CD14-positive monocyte (primary cell): ENCODE data around the gene LEMD3. TPM values are rescaled to one million over a fixed set of nuclear protein-coding genes. Genes with fewer than 3 reads are reported as not detected.

ENCODE experiments used
- DNase-seq, 3 donors: peaks; one replicate each; pipeline ENCODE4 v3.0.0-alpha.2; 2011 to 2022
- H2AFZ ChIP-seq: 2 replicates; pipeline ENCODE4 v1.6.0; 2012; ENCODE audit warnings: mild to moderate bottlenecking, low read depth, low read length, inconsistent platforms; ENCODE audit not compliant: insufficient read depth, poor library complexity, severe bottlenecking
- H3K27ac ChIP-seq, 2 donors: 1 replicate in 1 of 2; 2 replicates in 1 of 2; pipeline ENCODE4 v1.5.1; 2012 to 2013; ENCODE audit warnings: low read length in 2 of 2, control low read depth in 1 of 2, inconsistent platforms in 1 of 2, low read depth in 1 of 2, mild to moderate bottlenecking in 1 of 2
- H3K27me3 ChIP-seq, 2 donors: one replicate each; pipeline versions ENCODE4 v1.6.0 to v1.6.1; 2011 to 2013; ENCODE audit warnings: low read length in 2 of 2; ENCODE audit not compliant: control insufficient read depth in 2 of 2, insufficient read depth in 2 of 2
- H3K36me3 ChIP-seq, 2 donors: replicated peaks in 1 of 2; 1 replicate in 1 of 2; 2 replicates in 1 of 2; pipeline versions ENCODE4 v1.5.1 to v1.6.1; 2012 to 2013; ENCODE audit warnings: low read length in 2 of 2, control low read depth in 1 of 2, inconsistent platforms in 1 of 2, mild to moderate bottlenecking in 1 of 2; ENCODE audit not compliant: insufficient read depth in 2 of 2, control insufficient read depth in 1 of 2
- H3K4me1 ChIP-seq, 2 donors: 1 replicate in 1 of 2; 2 replicates in 1 of 2; pipeline versions ENCODE4 v1.5.1 to v1.6.1; 2012 to 2013; ENCODE audit warnings: low read length in 2 of 2, control low read depth in 1 of 2, inconsistent platforms in 1 of 2, mild to moderate bottlenecking in 1 of 2, moderate library complexity in 1 of 2; ENCODE audit not compliant: insufficient read depth in 2 of 2, control insufficient read depth in 1 of 2
- H3K4me2 ChIP-seq: replicated peaks from 2 replicates; pipeline ENCODE3; 2012; ENCODE audit warnings: low read length, moderate library complexity, mild to moderate bottlenecking; ENCODE audit not compliant: poor library complexity, severe bottlenecking; ENCODE audit errors: extremely low read depth
- H3K4me3 ChIP-seq, 3 experiments: fragments of 200-600 bp in 1 of 3; sonication (generic) in 1 of 3; replicated peaks in 1 of 3; 1 replicate in 2 of 3; 2 replicates in 1 of 3; pipeline ENCODE4 v1.5.1; 2011 to 2013; ENCODE audit warnings: low read length in 3 of 3, mild to moderate bottlenecking in 3 of 3, control low read depth in 2 of 3, low read depth in 2 of 3, inconsistent platforms in 1 of 3, moderate library complexity in 1 of 3
- H3K79me2 ChIP-seq: 2 replicates; pipeline ENCODE4 v1.6.0; 2012; ENCODE audit warnings: mild to moderate bottlenecking, control low read depth, inconsistent platforms, low read length, moderate library complexity; ENCODE audit not compliant: insufficient read depth
- H3K9ac ChIP-seq: 2 replicates; pipeline ENCODE4 v1.6.0; 2017; ENCODE audit warnings: low read length, mild to moderate bottlenecking; ENCODE audit not compliant: insufficient read depth, poor library complexity, severe bottlenecking
- H3K9me3 ChIP-seq, 2 donors: replicated peaks in 1 of 2; 1 replicate in 1 of 2; 2 replicates in 1 of 2; pipeline versions ENCODE4 v1.5.1 to v1.6.1; 2012 to 2013; ENCODE audit warnings: low read length in 2 of 2, control low read depth in 1 of 2; ENCODE audit not compliant: control insufficient read depth in 1 of 2, insufficient read depth in 1 of 2
- H4K20me1 ChIP-seq: 2 replicates; pipeline ENCODE4 v1.6.0; 2012; ENCODE audit warnings: mild to moderate bottlenecking, low read length, control low read depth, moderate library complexity; ENCODE audit not compliant: insufficient read depth
- H3K27ac Mint-ChIP-seq, 7 donors: one replicate each; pipeline ENCODE4 v1.8.0; 2020; ENCODE audit warnings: mild to moderate bottlenecking in 7 of 7, mixed read lengths in 7 of 7, moderate library complexity in 6 of 7, inconsistent platforms in 2 of 7
- H3K27me3 Mint-ChIP-seq, 3 donors: one replicate each; pipeline ENCODE4 v1.8.0; 2021 to 2022; ENCODE audit warnings: low read depth in 3 of 3, mild to moderate bottlenecking in 3 of 3, mixed read lengths in 3 of 3, moderate library complexity in 3 of 3, inconsistent platforms in 1 of 3
- H3K36me3 Mint-ChIP-seq, 2 donors: one replicate each; pipeline ENCODE4 v1.8.0; 2020; ENCODE audit warnings: mixed read lengths in 2 of 2, inconsistent platforms in 1 of 2, mild to moderate bottlenecking in 1 of 2
- H3K4me1 Mint-ChIP-seq: one replicate; pipeline ENCODE4 v1.8.0; 2020; ENCODE audit warnings: mild to moderate bottlenecking, mixed read lengths
- H3K4me3 Mint-ChIP-seq, 2 donors: one replicate each; pipeline ENCODE4 v1.8.0; 2020; ENCODE audit warnings: mild to moderate bottlenecking in 2 of 2, mixed read lengths in 2 of 2, moderate library complexity in 1 of 2
- H3K9me3 Mint-ChIP-seq, 7 donors: one replicate each; pipeline ENCODE4 v1.8.0; 2020 to 2022; ENCODE audit warnings: mixed read lengths in 7 of 7, mild to moderate bottlenecking in 6 of 7, moderate library complexity in 6 of 7, inconsistent platforms in 2 of 7
- WGBS: methylation state at CpG from one replicate; pipeline ENCODE4 v1.1.5; 2013; ENCODE audit warnings: missing lambda C conversion rate; ENCODE audit not compliant: insufficient coverage; 5-methylcytosine and 5-hydroxymethylcytosine counted together
- intact Hi-C, 2 donors: fragments of 100-400 bp; cut with micrococcal nuclease; formaldehyde crosslinking; loops; one replicate each; pipeline versions ENCODE4 v1.15.0 to v1.15.1; 2023
- polyA plus RNA-seq, 3 donors: library from polyadenylated mRNA; depleted of rRNA in 1 of 3; unstranded in 2 of 3; stranded (reverse) in 1 of 3; fragments of 300-500 nt in 2 of 3; fragments of >200 nt in 1 of 3; fragmentation: Illumina TruSeq in 2 of 3; gene quantifications; 1 replicate in 2 of 3; 2 replicates in 1 of 3; pipeline ENCODE4 v1.2.3, GENCODE V29; 2012 to 2021
- TF ChIP-seq, protein P1 (sequence below): fragments of 200-600 bp; IDR thresholded peaks from one replicate; pipeline ENCODE4 v1.8.0; 2022; ENCODE audit warnings: antibody characterized with exemption, mild to moderate bottlenecking

LEMD3 gene
- polyA plus RNA-seq, 3 donors: 11.3 to 12.3 (median 11.7) TPM

DNA sequence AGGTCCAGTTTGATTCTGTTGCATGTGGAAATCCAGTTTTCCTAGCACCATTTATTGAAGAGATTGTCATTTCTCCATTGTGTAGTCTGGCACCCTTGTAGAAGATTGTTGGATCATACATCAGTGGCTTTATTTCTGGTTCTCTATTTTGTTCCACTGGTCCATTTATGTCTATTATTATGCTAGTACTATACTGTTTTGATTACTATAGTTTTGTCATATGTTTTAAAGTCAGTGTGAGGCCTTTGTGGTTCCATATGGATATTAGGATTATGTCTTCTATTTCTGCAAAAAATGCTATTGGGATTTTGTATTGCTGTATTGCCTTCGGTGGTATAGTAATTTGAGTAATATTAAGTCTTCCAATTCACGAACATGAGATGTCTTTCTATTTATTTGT lies 51.4 kb downstream of the LEMD3 start:
- no peaks in the 10 kb centered on the region for H3K27me3 ChIP-seq
- H3K4me1 ChIP-seq: no peaks in the 10 kb centered on the region
- H3K27ac ChIP-seq: no peak overlapping the region
- no peak overlapping the region for H3K4me3 ChIP-seq
- H3K9me3 ChIP-seq: peaks cover 8 to 14% of the 10 kb centered on the region in 2 donors
- Mint-ChIP-seq H3K4me3 (no peak overlapping the region), H3K27ac (peak overlapping the region in 1 of 7 donors; percentile 33), H3K9me3 (peaks cover 14 to 25% (median 20%) of the 10 kb centered on the region in 7 donors), H3K36me3 (peaks cover 58 to 72% of the 10 kb centered on the region in 2 donors), H3K27me3 (no peaks in the 10 kb centered on the region), H3K4me1 (no peaks in the 10 kb centered on the region)
- peaks cover 4% of the 10 kb centered on the region for H3K79me2 ChIP-seq
- H4K20me1 ChIP-seq: peaks cover 4% of the 10 kb centered on the region
- DNase-seq: no peak
- WGBS: no CpG with 5 or more reads among the region's 2 CpGs
- intact Hi-C loops: no loop called here
- H3K9ac ChIP-seq: no peak overlapping the region
- H3K36me3 ChIP-seq: peaks cover 30 to 80% of the 10 kb centered on the region in 2 donors
- TF ChIP-seq, protein P1, sequence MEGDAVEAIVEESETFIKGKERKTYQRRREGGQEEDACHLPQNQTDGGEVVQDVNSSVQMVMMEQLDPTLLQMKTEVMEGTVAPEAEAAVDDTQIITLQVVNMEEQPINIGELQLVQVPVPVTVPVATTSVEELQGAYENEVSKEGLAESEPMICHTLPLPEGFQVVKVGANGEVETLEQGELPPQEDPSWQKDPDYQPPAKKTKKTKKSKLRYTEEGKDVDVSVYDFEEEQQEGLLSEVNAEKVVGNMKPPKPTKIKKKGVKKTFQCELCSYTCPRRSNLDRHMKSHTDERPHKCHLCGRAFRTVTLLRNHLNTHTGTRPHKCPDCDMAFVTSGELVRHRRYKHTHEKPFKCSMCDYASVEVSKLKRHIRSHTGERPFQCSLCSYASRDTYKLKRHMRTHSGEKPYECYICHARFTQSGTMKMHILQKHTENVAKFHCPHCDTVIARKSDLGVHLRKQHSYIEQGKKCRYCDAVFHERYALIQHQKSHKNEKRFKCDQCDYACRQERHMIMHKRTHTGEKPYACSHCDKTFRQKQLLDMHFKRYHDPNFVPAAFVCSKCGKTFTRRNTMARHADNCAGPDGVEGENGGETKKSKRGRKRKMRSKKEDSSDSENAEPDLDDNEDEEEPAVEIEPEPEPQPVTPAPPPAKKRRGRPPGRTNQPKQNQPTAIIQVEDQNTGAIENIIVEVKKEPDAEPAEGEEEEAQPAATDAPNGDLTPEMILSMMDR: no peak
- no peak overlapping the region for H3K4me2 ChIP-seq
- H2AFZ ChIP-seq: no peak overlapping the region

DNA sequence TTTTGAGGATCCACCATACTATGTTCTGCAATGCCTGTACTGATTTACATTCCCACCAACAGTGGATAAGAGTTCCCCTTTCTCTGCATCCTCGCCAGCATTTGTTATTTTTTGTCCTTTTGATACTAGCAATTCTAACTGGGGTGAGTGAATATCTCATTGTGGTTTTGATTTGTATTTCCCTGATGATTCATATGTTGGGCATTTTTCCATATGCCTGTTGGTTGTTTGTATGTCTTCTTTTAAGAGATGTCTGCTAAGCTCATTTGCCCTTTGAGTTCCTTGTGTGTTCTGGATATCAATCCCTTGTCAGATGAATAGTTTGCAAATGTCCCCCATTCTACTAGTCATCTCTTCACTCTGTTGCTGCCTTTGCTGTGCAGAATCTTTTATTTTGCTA lies 60.1 kb downstream of the LEMD3 start:
- no peak overlapping the region for H3K9ac ChIP-seq
- peaks cover 15 to 43% of the 10 kb centered on the region in 2 donors for H3K36me3 ChIP-seq
- intact Hi-C loops: no loop called here
- peaks cover 12 to 21% (median 16%) of the 10 kb centered on the region in 7 donors for H3K9me3 Mint-ChIP-seq
- no peaks in the 10 kb centered on the region for H3K27me3 ChIP-seq
- H3K4me3 ChIP-seq: no peak overlapping the region
- no CpG with 5 or more reads among the region's 1 CpG for WGBS
- no peaks in the 10 kb centered on the region for H3K4me1 ChIP-seq
- no peaks in the 10 kb centered on the region for H3K27me3 Mint-ChIP-seq
- no peak for DNase-seq
- peaks cover 2 to 20% of the 10 kb centered on the region in 2 donors for H3K9me3 ChIP-seq
- no peak overlapping the region for H3K4me2 ChIP-seq
- H3K4me1 Mint-ChIP-seq: peaks cover 7% of the 10 kb centered on the region
- no peak overlapping the region for H3K27ac ChIP-seq
- peaks cover 39 to 49% of the 10 kb centered on the region in 2 donors for H3K36me3 Mint-ChIP-seq
- peaks cover 16% of the 10 kb centered on the region for H4K20me1 ChIP-seq
- no peak overlapping the region for H3K27ac Mint-ChIP-seq
- H2AFZ ChIP-seq: no peak overlapping the region
- H3K4me3 Mint-ChIP-seq: no peak overlapping the region
- peaks cover 4% of the 10 kb centered on the region for H3K79me2 ChIP-seq
- TF ChIP-seq, protein P1: no peak
